Endodermal cell (in vitro differentiated cells): ENCODE results near the gene OPHN1. TPM values are rescaled to one million over a fixed set of nuclear protein-coding genes. Genes with fewer than 3 reads are reported as not detected.

Experiments used
- DNase-seq: peaks from one replicate; pipeline ENCODE4 v3.0.0-alpha.2; 2017
- H3K27ac ChIP-seq: 2 replicates; pipeline ENCODE4 v1.5.1; 2013; ENCODE audit warnings: mild to moderate bottlenecking, low read depth, low read length, moderate library complexity
- H3K27me3 ChIP-seq: 2 replicates; pipeline ENCODE4 v1.6.1; 2013; ENCODE audit warnings: mild to moderate bottlenecking, low read length, moderate library complexity; ENCODE audit not compliant: insufficient read depth, control insufficient read depth, poor library complexity, severe bottlenecking
- H3K36me3 ChIP-seq: 2 replicates; pipeline ENCODE4 v1.7.0; 2013; ENCODE audit warnings: mild to moderate bottlenecking, low read length, moderate library complexity; ENCODE audit not compliant: control insufficient read depth, insufficient read depth
- H3K4me1 ChIP-seq: one replicate; pipeline ENCODE4 v1.7.0; 2013; ENCODE audit warnings: low read length; ENCODE audit not compliant: control insufficient read depth, insufficient read depth
- H3K4me3 ChIP-seq: 2 replicates; pipeline ENCODE4 v1.5.1; 2013; ENCODE audit warnings: mild to moderate bottlenecking, low read length, moderate library complexity
- H3K9ac ChIP-seq: 2 replicates; pipeline ENCODE4 v1.6.1; 2013; ENCODE audit warnings: mild to moderate bottlenecking, low read length, moderate library complexity; ENCODE audit not compliant: poor library complexity, severe bottlenecking; ENCODE audit errors: extremely low read depth
- H3K9me3 ChIP-seq: 2 replicates; pipeline ENCODE4 v1.6.1; 2013; ENCODE audit warnings: mild to moderate bottlenecking, low read length, moderate library complexity; ENCODE audit not compliant: control insufficient read depth
- H3K27ac Mint-ChIP-seq: 2 replicates; pipeline ENCODE4 v1.8.0; 2020; ENCODE audit warnings: mixed read lengths
- H3K27me3 Mint-ChIP-seq: 2 replicates; pipeline ENCODE4 v1.8.0; 2021; ENCODE audit warnings: mild to moderate bottlenecking, mixed read lengths; ENCODE audit not compliant: insufficient read depth
- H3K36me3 Mint-ChIP-seq: 2 replicates; pipeline ENCODE4 v1.8.0; 2020; ENCODE audit warnings: low read depth, mixed read lengths
- H3K4me1 Mint-ChIP-seq: 2 replicates; pipeline ENCODE4 v1.8.0; 2020; ENCODE audit warnings: mixed read lengths
- H3K4me3 Mint-ChIP-seq: 2 replicates; pipeline ENCODE4 v1.8.0; 2020; ENCODE audit warnings: mild to moderate bottlenecking, moderate library complexity, mixed read lengths
- H3K9me3 Mint-ChIP-seq: 2 replicates; pipeline ENCODE4 v1.8.0; 2020; ENCODE audit warnings: mild to moderate bottlenecking, mixed read lengths
- WGBS, 2 experiments: methylation state at CpG; one replicate each; pipeline versions ENCODE4 v1.1.5 to v1.1.7; 2013; ENCODE audit warnings: missing lambda C conversion rate in 2 of 2, mixed read lengths in 1 of 2; ENCODE audit not compliant: insufficient coverage in 1 of 2, insufficient read length in 1 of 2; 5-methylcytosine and 5-hydroxymethylcytosine counted together
- total RNA-seq, 2 donors: library from RNA; stranded (reverse); fragmentation: NEBNext Ultra II Directional in 1 of 2; extraction: Animal tissue kit (Norgen Biotek cat#: 25700) in 1 of 2; gene quantifications; 2 replicates in 1 of 2; 3 replicates in 1 of 2; pipeline ENCODE4 v1.2.1, GENCODE V29; 2021
- TF ChIP-seq, protein P1 (sequence below): fragments of 200-600 bp; sonication (generic); conservative IDR thresholded peaks from 2 replicates; pipeline ENCODE4 v1.5.0; 2021; ENCODE audit warnings: antibody characterized with exemption, mild to moderate bottlenecking

Gene OPHN1
- total RNA-seq, 2 donors from 2014 or later = 2.9 to 5.0 TPM

DNA sequence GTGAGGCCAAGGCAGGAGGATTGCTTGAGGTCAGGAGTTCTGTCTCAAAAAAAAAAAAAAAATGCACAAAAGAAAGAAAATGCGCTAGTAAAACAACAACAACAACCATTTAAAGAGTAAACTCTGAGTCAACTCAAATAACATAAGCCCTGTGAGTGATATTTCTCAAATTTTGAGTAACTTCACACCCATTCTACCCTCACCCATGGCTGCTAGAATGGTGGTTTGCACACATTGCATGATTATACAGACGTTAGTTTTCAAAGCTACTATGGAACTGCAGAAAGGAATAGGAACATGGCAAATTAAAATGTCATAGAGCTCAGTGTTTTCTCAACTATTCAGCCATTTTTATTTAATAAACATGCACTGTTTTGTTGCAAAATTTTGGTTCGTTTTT lies 145.9 kb downstream of the OPHN1 start:
- H3K36me3 Mint-ChIP-seq = no peaks in the 10 kb centered on the region
- H3K9me3 Mint-ChIP-seq = peaks cover 31% of the 10 kb centered on the region
- no peaks in the 10 kb centered on the region for H3K36me3 ChIP-seq
- no peak for DNase-seq
- H3K4me3 Mint-ChIP-seq = no peak overlapping the region
- no peaks in the 10 kb centered on the region for H3K27me3 Mint-ChIP-seq
- H3K27me3 ChIP-seq = no peaks in the 10 kb centered on the region
- no peaks in the 10 kb centered on the region for H3K4me1 Mint-ChIP-seq
- no peak overlapping the region for H3K27ac Mint-ChIP-seq
- 86% methylated on average over 2 of the region's 3 CpGs; no CpG with 5 or more reads in 1 of the 2 experiments for WGBS, 2 experiments
- no peaks in the 10 kb centered on the region for H3K4me1 ChIP-seq
- no peak overlapping the region for H3K27ac ChIP-seq
- no peaks in the 10 kb centered on the region for H3K9me3 ChIP-seq
- H3K9ac ChIP-seq = no peak overlapping the region
- TF ChIP-seq, protein P1, sequence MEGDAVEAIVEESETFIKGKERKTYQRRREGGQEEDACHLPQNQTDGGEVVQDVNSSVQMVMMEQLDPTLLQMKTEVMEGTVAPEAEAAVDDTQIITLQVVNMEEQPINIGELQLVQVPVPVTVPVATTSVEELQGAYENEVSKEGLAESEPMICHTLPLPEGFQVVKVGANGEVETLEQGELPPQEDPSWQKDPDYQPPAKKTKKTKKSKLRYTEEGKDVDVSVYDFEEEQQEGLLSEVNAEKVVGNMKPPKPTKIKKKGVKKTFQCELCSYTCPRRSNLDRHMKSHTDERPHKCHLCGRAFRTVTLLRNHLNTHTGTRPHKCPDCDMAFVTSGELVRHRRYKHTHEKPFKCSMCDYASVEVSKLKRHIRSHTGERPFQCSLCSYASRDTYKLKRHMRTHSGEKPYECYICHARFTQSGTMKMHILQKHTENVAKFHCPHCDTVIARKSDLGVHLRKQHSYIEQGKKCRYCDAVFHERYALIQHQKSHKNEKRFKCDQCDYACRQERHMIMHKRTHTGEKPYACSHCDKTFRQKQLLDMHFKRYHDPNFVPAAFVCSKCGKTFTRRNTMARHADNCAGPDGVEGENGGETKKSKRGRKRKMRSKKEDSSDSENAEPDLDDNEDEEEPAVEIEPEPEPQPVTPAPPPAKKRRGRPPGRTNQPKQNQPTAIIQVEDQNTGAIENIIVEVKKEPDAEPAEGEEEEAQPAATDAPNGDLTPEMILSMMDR = no peak
- H3K4me3 ChIP-seq = no peak overlapping the region

DNA sequence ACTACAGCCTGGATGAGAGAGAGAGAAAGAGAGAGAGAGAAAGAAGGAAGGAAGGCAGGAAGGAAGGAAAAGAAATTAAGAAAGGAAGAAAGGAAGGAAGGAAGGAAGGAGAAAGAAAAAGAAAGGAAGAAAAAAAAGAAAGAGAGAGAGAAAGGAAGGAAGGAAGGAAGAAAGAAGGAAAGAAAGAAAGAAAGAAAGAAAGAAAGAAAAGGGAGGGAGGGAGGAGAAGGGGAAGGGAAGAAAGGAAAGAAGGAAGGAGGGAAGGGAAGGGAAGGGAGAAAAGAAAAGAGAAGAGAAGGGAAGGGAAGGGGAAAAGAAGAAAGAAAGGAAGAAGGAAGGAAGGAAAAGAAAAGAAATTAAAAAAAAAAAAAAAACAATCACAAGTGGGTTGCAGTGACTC lies 146.3 kb downstream of the OPHN1 start:
- DNase-seq = no peak
- TF ChIP-seq, protein P1 = no peak
- H3K27ac Mint-ChIP-seq = no peak overlapping the region
- Histone ChIP-seq H3K4me1 (no peaks in the 10 kb centered on the region), H3K27me3 (no peaks in the 10 kb centered on the region), H3K36me3 (no peaks in the 10 kb centered on the region), H3K9ac (no peak overlapping the region), H3K4me3 (no peak overlapping the region), H3K27ac (no peak overlapping the region), H3K9me3 (no peaks in the 10 kb centered on the region)
- H3K36me3 Mint-ChIP-seq = no peaks in the 10 kb centered on the region
- H3K4me1 Mint-ChIP-seq = no peaks in the 10 kb centered on the region
- H3K4me3 Mint-ChIP-seq = no peak overlapping the region
- peaks cover 30% of the 10 kb centered on the region for H3K9me3 Mint-ChIP-seq
- no peaks in the 10 kb centered on the region for H3K27me3 Mint-ChIP-seq

DNA sequence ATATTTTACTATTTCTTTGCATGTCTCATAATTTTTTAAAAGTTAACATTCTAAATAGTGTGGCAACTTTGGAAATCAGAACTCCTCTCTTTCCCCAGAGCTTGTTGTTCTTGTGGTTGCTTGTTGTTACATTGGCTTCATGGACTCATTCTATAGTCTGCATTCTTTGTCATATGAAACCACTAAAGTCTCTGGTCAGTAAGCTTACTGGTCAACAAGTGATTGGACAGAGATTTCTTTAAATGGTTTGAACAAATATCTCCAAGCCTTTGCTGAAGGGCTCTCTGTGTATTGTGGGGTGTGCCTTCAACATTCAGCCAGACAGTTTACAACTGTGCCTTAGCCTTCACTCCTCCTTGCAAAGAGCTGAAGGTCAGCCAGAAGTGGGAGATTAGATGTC lies 147.2 kb downstream of the OPHN1 start:
- no peak for DNase-seq
- H3K9ac ChIP-seq = no peak overlapping the region
- H3K9me3 Mint-ChIP-seq = peaks cover 21% of the 10 kb centered on the region
- H3K4me3 ChIP-seq = no peak overlapping the region
- no peaks in the 10 kb centered on the region for H3K27me3 Mint-ChIP-seq
- no peaks in the 10 kb centered on the region for H3K36me3 Mint-ChIP-seq
- no peak overlapping the region for H3K4me3 Mint-ChIP-seq
- H3K9me3 ChIP-seq = no peaks in the 10 kb centered on the region
- H3K36me3 ChIP-seq = no peaks in the 10 kb centered on the region
- no peaks in the 10 kb centered on the region for H3K4me1 Mint-ChIP-seq
- H3K27ac ChIP-seq = no peak overlapping the region
- no peaks in the 10 kb centered on the region for H3K4me1 ChIP-seq
- TF ChIP-seq, protein P1 = no peak
- H3K27me3 ChIP-seq = no peaks in the 10 kb centered on the region
- no peak overlapping the region for H3K27ac Mint-ChIP-seq
